GM12872 (cell line): Measurements from ENCODE around the gene RSPO3.

Source experiments
- CTCF ChIP-seq: IDR thresholded peaks from 3 replicates; pipeline ENCODE4 v1.5.1; 2011; ENCODE audit warnings: low read depth, mild to moderate bottlenecking, low read length, moderate library complexity; ENCODE audit not compliant: insufficient read depth

RSPO3 gene

GRCh38 chr6:127177923-127178231, 59.4 kb downstream of the RSPO3 start:
- no peak for TF ChIP-seq CTCF

DNA sequence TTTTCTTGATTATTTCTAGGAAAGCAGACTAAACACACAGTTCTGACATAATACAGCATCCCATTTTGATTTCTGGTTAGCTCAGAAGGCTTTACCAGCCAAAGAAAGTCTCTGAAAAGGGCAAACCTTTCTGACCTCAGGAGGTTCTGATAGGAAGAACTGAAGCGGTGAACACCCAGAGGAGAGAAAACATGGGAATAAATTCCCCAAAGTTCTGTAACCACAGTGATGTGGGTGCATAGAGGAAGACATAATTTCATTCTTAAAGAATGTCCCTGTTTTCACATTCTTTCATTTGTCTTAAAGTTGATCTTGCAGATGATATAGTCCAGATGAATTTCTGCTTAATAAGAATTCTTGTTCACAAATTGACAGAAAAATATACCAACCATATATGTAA, 60.3 kb downstream of the RSPO3 start:
- TF ChIP-seq CTCF = no peak

DNA sequence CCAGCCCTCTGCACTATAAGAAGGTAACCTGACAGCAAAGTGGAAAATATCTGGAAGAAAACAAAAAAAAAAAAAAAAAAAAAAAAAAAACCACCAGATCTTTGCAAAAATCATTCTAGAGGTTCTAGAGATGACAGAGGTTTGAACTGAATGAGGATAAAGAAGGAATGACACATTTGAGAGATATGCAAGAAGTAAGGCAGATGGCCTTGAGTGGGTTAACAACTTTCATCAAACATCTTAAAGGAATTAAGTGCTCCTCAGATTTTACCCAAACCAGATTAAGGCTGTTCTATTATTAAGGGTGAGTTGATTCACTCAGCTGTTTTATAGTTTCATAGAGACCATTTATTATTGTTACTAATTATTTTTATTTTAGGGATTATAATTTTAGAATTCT, 62.0 kb downstream of the RSPO3 start:
- TF ChIP-seq CTCF = no peak

- no peak for TF ChIP-seq CTCF
Measured at GRCh38 chr6:127182501-127182900, 64.0 kb downstream of the RSPO3 start.

DNA sequence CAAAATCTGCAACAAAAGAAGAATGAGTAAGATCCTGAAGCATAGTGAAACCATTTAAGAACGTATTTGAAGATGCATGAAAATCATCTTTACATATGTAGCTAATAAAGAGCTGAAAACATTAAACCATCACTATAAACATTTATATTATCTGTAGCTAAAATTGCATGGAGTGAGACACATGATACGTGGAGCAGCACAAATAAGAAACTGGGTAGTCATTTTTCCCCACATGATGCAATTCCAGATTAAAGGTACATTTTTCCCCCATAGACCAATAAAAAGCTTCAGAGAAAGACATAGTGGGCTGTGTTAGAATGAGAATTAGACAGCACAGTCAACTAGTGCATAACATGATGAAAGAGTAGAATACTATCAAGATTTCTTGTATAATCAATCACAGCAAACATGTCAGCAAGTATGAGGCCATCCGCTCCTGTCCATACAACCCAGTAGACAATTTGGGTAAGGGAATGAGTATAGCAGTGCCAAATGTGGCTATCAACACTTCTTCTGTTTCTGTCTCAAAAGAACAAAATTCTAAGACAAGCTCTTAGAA, 67.0 kb downstream of the RSPO3 start:
- TF ChIP-seq CTCF = no peak

- TF ChIP-seq CTCF = peak; percentile 64; the same call in 2 of the 3 replicates
Measured at GRCh38 chr6:127186889-127187288, 68.4 kb downstream of the RSPO3 start.

- TF ChIP-seq CTCF = no peak
Measured at GRCh38 chr6:127188744-127189143, 70.3 kb downstream of the RSPO3 start.

GRCh38 chr6:127190552-127190951, 72.1 kb downstream of the RSPO3 start:
- peak; percentile 37; the same call in 2 of the 3 replicates for TF ChIP-seq CTCF
